H1 (cell line): ENCODE results near the gene LY6G6C. TPM values are rescaled to one million over a fixed set of nuclear protein-coding genes. Genes with fewer than 3 reads are reported as not detected.

Experiments
- ASH2L ChIP-seq: fragments of 200-600, 300-600 bp; sonication (generic); IDR thresholded peaks from one replicate; pipeline ENCODE4 v1.7.1; 2017; ENCODE audit warnings: low read length
- ATF3 ChIP-seq: IDR thresholded peaks from 2 replicates; pipeline ENCODE4 v1.6.1; 2011; ENCODE audit warnings: low read depth, mild to moderate bottlenecking, low read length; ENCODE audit not compliant: insufficient read depth
- CBX5 ChIP-seq: fragments of 300-800, 300-1000 bp; sonication (generic); IDR thresholded peaks from 2 replicates; pipeline ENCODE4 v1.7.1; 2016; ENCODE audit warnings: antibody characterized with exemption, low read length, low read depth
- CEBPB ChIP-seq: IDR thresholded peaks from 2 replicates; pipeline ENCODE4 v1.6.1; 2012; ENCODE audit warnings: low read depth, low read length
- CHD2 ChIP-seq: IDR thresholded peaks from 2 replicates; pipeline ENCODE4 v1.6.1; 2012; ENCODE audit warnings: low read length, improper control_type of control experiment
- EP300 ChIP-seq, 2 experiments: IDR thresholded peaks; 1 replicate in 1 of 2; 2 replicates in 1 of 2; pipeline ENCODE4 v1.6.1; 2011 to 2012; ENCODE audit warnings: low read depth in 2 of 2, low read length in 2 of 2, mild to moderate bottlenecking in 2 of 2, borderline replicate concordance in 1 of 2, inconsistent platforms in 1 of 2, moderate library complexity in 1 of 2
- EZH2 ChIP-seq: fragments of 200-600 bp; sonication (generic); IDR thresholded peaks from 2 replicates; pipeline ENCODE4 v1.7.1; 2012; ENCODE audit warnings: low read depth, mild to moderate bottlenecking, moderate library complexity, low read length, inconsistent platforms; ENCODE audit not compliant: severe bottlenecking
- HDAC2 ChIP-seq, 2 experiments: fragments of 300-600 bp in 1 of 2; sonication (generic) in 1 of 2; IDR thresholded peaks; 2 replicates each; pipeline ENCODE4 v1.6.1; 2011 to 2012; ENCODE audit warnings: low read depth in 2 of 2, low read length in 2 of 2, mild to moderate bottlenecking in 2 of 2, moderate library complexity in 2 of 2, borderline replicate concordance in 1 of 2, inconsistent platforms in 1 of 2
- KDM4A ChIP-seq: IDR thresholded peaks from one replicate; pipeline ENCODE4 v1.7.1; 2012; ENCODE audit warnings: low read depth, mild to moderate bottlenecking, moderate library complexity, low read length, inconsistent platforms; ENCODE audit not compliant: severe bottlenecking
- MAFK ChIP-seq: IDR thresholded peaks from 2 replicates; pipeline ENCODE4 v1.6.1; 2012; ENCODE audit warnings: low read depth, mild to moderate bottlenecking, improper control_type of control experiment, low read length
- NANOG ChIP-seq: IDR thresholded peaks from 2 replicates; pipeline ENCODE4 v1.6.1; 2011; ENCODE audit warnings: low read length, low read depth, mild to moderate bottlenecking, inconsistent platforms; ENCODE audit not compliant: insufficient read depth, poor library complexity, severe bottlenecking
- POLR2AphosphoS5 ChIP-seq: IDR thresholded peaks from 2 replicates; pipeline ENCODE4 v1.6.1; 2011; ENCODE audit warnings: low read depth, low read length
- RBBP5 ChIP-seq: IDR thresholded peaks from 2 replicates; pipeline ENCODE4 v1.7.1; 2012; ENCODE audit warnings: low read depth, mild to moderate bottlenecking, inconsistent platforms, low read length, moderate library complexity, borderline replicate concordance
- RFX5 ChIP-seq: IDR thresholded peaks from 2 replicates; pipeline ENCODE4 v1.6.1; 2011; ENCODE audit warnings: low read depth, low read length, improper control_type of control experiment, borderline replicate concordance
- RNF2 ChIP-seq: fragments of 200-900, 300-1000 bp; sonication (generic); IDR thresholded peaks from 2 replicates; pipeline ENCODE4 v1.7.1; 2016; ENCODE audit warnings: borderline replicate concordance, low read depth, mild to moderate bottlenecking, antibody characterized with exemption, low read length; ENCODE audit not compliant: poor library complexity, severe bottlenecking; ENCODE audit errors: missing control alignments
- SAP30 ChIP-seq: fragments of 300-600 bp; sonication (generic); IDR thresholded peaks from 2 replicates; pipeline ENCODE4 v1.7.1; 2012; ENCODE audit warnings: low read length, moderate library complexity, mild to moderate bottlenecking, inconsistent platforms; ENCODE audit not compliant: insufficient read depth, insufficient replicate concordance
- SP1 ChIP-seq: IDR thresholded peaks from 2 replicates; pipeline ENCODE4 v1.6.1; 2011; ENCODE audit warnings: low read depth, low read length
- SP2 ChIP-seq: IDR thresholded peaks from 2 replicates; pipeline ENCODE4 v1.6.1; 2012; ENCODE audit warnings: mild to moderate bottlenecking, low read length, inconsistent platforms
- TAF7 ChIP-seq: optimal IDR thresholded peaks from 2 replicates; pipeline ENCODE3; 2011; ENCODE audit warnings: low read depth, mild to moderate bottlenecking, inconsistent platforms, low read length, moderate library complexity, borderline replicate concordance
- polyA plus RNA-seq, 7 experiments: library from polyadenylated mRNA; depleted of rRNA in 3 of 7; stranded (reverse) in 5 of 7; unstranded in 2 of 7; fragments of >200 nt in 5 of 7; fragments of 200-250 nt in 2 of 7; gene quantifications; 1 replicate in 5 of 7; 2 replicates in 1 of 7; 4 replicates in 1 of 7; pipeline versions ENCODE4 v1.2.1 to v1.2.3, GENCODE V29; 2011 to 2013; ENCODE audit warnings: missing spikeins in 2 of 7, mixed read lengths in 2 of 7
- total RNA-seq: library from RNA; stranded (reverse); fragmentation: NEBNext Ultra II Directional; extraction: Animal tissue kit (Norgen Biotek cat#: 25700); gene quantifications from 2 replicates; pipeline ENCODE4 v1.2.1, GENCODE V29; 2021
- TF ChIP-seq, protein P1 (sequence below): IDR thresholded peaks from 2 replicates; pipeline ENCODE4 v1.6.1; 2012; ENCODE audit warnings: inconsistent platforms
- TF ChIP-seq, protein P2 (sequence below): IDR thresholded peaks from 2 replicates; pipeline ENCODE4 v1.6.1; 2012; ENCODE audit warnings: inconsistent platforms

Gene LY6G6C
- total and polyA plus RNA-seq, 2 of the 8 experiments (the other 6 are each of a cell fraction or from before 2014, with no cell fraction given): 0.23 TPM; not detected in 1

GRCh38 chr6:31739639-31740396, 18.3 kb upstream of the LY6G6C start, which contains the start of gene MSH5 (continued):
- TF ChIP-seq EP300 (IDR thresholded peaks at IDR 0.05; ENCODE audit: borderline replicate concordance in 1 of 2, low read depth in 2 of 2, low read length in 2 of 2) (peak in 1 of 2 experiments; percentile 35; a peak in 1 of 3 replicates), RNF2 (peak; percentile 27), CBX5 (no peak), EZH2 (no peak), HDAC2 (IDR thresholded peaks at IDR 0.05; ENCODE audit: borderline replicate concordance in 1 of 2, low read depth in 2 of 2, low read length in 2 of 2) (peak in 1 of 2 experiments; percentile 86; a peak in 1 of 4 replicates), SAP30 (no peak), ATF3 (no peak), NANOG (peak; percentile 49), KDM4A (no peak), ASH2L (peak; percentile 63), CHD2 (peak; percentile 80; the same call in 1 of the 2 replicates), POLR2AphosphoS5 (no peak; the same call in none of the 2 replicates), RBBP5 (no peak), MAFK (no peak), TAF7 (no peak), CEBPB (no peak), SP1 (peak; percentile 90), RFX5 (0 out of 2 replicates have a peak, but pooled peaks have one; percentile 28), SP2 (peak; percentile 48)
- TF ChIP-seq, protein P1, sequence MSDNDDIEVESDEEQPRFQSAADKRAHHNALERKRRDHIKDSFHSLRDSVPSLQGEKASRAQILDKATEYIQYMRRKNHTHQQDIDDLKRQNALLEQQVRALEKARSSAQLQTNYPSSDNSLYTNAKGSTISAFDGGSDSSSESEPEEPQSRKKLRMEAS: peak; percentile 100
- TF ChIP-seq, protein P2, sequence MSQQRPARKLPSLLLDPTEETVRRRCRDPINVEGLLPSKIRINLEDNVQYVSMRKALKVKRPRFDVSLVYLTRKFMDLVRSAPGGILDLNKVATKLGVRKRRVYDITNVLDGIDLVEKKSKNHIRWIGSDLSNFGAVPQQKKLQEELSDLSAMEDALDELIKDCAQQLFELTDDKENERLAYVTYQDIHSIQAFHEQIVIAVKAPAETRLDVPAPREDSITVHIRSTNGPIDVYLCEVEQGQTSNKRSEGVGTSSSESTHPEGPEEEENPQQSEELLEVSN: peak; percentile 100
